WTC11 (cell line): ENCODE data around the gene CHRNA1. TPM values are rescaled to one million over a fixed set of nuclear protein-coding genes. Genes with fewer than 3 reads are reported as not detected.

ENCODE experiments used
- ATAC-seq: fragments of 200-7000 bp; cut with Tn5 transposase; 2 replicates; pipeline ENCODE4 v1.10.0; 2021; ENCODE audit warnings: mild to moderate bottlenecking, moderate library complexity
- CTCF ChIA-PET: fragments of 300-600 bp; sonication (Branson Sonifier 250); formaldehyde crosslinking; loops from one replicate; lab custom pipeline; 2021; ENCODE audit warnings: antibody characterized with exemption; lab: Charles Lee
- POLR2A ChIA-PET: fragments of 350-600 bp; sonication (Branson Sonifier 250); formaldehyde crosslinking; loops from one replicate; lab custom pipeline; 2021; ENCODE audit warnings: antibody characterized with exemption; lab: Charles Lee
- DNase-seq: peaks from one replicate; pipeline ENCODE4 v3.0.0; 2021; ENCODE audit warnings: low spot score
- H3K27ac Mint-ChIP-seq: 2 replicates; pipeline ENCODE4 v1.8.0; 2021; ENCODE audit warnings: mixed read lengths
- H3K27me3 Mint-ChIP-seq: 2 replicates; pipeline ENCODE4 v1.8.0; 2021; ENCODE audit warnings: low read depth, mild to moderate bottlenecking, moderate library complexity, mixed read lengths
- H3K36me3 Mint-ChIP-seq: 2 replicates; pipeline ENCODE4 v1.8.0; 2021; ENCODE audit warnings: mixed read lengths
- H3K4me1 Mint-ChIP-seq: 2 replicates; pipeline ENCODE4 v1.8.0; 2022; ENCODE audit warnings: mixed read lengths
- H3K4me3 Mint-ChIP-seq: 2 replicates; pipeline ENCODE4 v1.8.0; 2021; ENCODE audit warnings: mild to moderate bottlenecking, moderate library complexity, mixed read lengths
- H3K9me3 Mint-ChIP-seq: 2 replicates; pipeline ENCODE4 v1.8.0; 2021; ENCODE audit warnings: mixed read lengths
- CBFB ChIP-seq: sonication (generic); formaldehyde crosslinking; IDR thresholded peaks from 2 replicates; pipeline ENCODE4 v1.8.1; 2022; ENCODE audit warnings: mild to moderate bottlenecking, low read depth, missing genetic modification reagents
- ESRRA ChIP-seq: sonication (generic); formaldehyde crosslinking; IDR thresholded peaks from 2 replicates; pipeline ENCODE4 v1.8.1; 2022; ENCODE audit warnings: mild to moderate bottlenecking, missing genetic modification reagents, borderline replicate concordance
- ETV6 ChIP-seq: sonication (generic); formaldehyde crosslinking; IDR thresholded peaks from 2 replicates; pipeline ENCODE4 v1.8.1; 2022; ENCODE audit warnings: mild to moderate bottlenecking, missing genetic modification reagents
- FOXK1 ChIP-seq: sonication (generic); formaldehyde crosslinking; IDR thresholded peaks from 2 replicates; pipeline ENCODE4 v1.8.0; 2022; ENCODE audit warnings: mild to moderate bottlenecking, moderate library complexity, missing genetic modification reagents
- GRHL2 ChIP-seq: fragments of 250-450 bp; sonication (Bioruptor Pico); IDR thresholded peaks from 2 replicates; pipeline ENCODE4 v1.8.0; 2022; ENCODE audit warnings: mild to moderate bottlenecking, moderate library complexity; ENCODE audit not compliant: insufficient replicate concordance, severe bottlenecking
- JAZF1 ChIP-seq: fragments of 250-450 bp; sonication (Bioruptor Pico); IDR thresholded peaks from 2 replicates; pipeline ENCODE4 v1.9.0; 2021; ENCODE audit warnings: moderate library complexity, mild to moderate bottlenecking, inconsistent platforms
- RELA ChIP-seq: sonication (generic); formaldehyde crosslinking; IDR thresholded peaks from 2 replicates; pipeline ENCODE4 v1.8.1; 2022; ENCODE audit warnings: missing genetic modification reagents, mild to moderate bottlenecking, borderline replicate concordance
- ZNF219 ChIP-seq: sonication (generic); formaldehyde crosslinking; IDR thresholded peaks from 2 replicates; pipeline ENCODE4 v1.8.0; 2023; ENCODE audit warnings: missing genetic modification reagents, mild to moderate bottlenecking, borderline replicate concordance
- total RNA-seq: library from RNA; stranded (reverse); gene quantifications from 3 replicates; pipeline ENCODE4 v1.2.3, GENCODE V29; 2021
- TF ChIP-seq, protein P1 (sequence below): fragments of 200-600 bp; IDR thresholded peaks from 2 replicates; pipeline ENCODE4 v1.8.0; 2022; ENCODE audit warnings: antibody characterized with exemption
- TF ChIP-seq, protein P2 (sequence below): sonication (generic); formaldehyde crosslinking; IDR thresholded peaks from 2 replicates; pipeline ENCODE4 v1.8.1; 2022; ENCODE audit warnings: low read depth, mild to moderate bottlenecking, moderate library complexity, missing genetic modification reagents, borderline replicate concordance
- TF ChIP-seq, protein P3 (sequence below): fragments of 250-450 bp; sonication (Bioruptor Pico); conservative IDR thresholded peaks from 2 replicates; pipeline ENCODE4 v1.9.0; 2021; ENCODE audit warnings: mild to moderate bottlenecking
- TF ChIP-seq, protein P4 (sequence below): fragments of 250-450 bp; sonication (Bioruptor Pico); IDR thresholded peaks from 2 replicates; pipeline ENCODE4 v1.9.0; 2021; ENCODE audit warnings: moderate library complexity, mild to moderate bottlenecking, inconsistent platforms, borderline replicate concordance
- TF ChIP-seq, protein P5 (sequence below): sonication (generic); formaldehyde crosslinking; conservative IDR thresholded peaks from 2 replicates; pipeline ENCODE4 v1.8.1; 2023; ENCODE audit warnings: mild to moderate bottlenecking, low read depth, missing genetic modification reagents, moderate library complexity
- TF ChIP-seq, protein P6 (sequence below): sonication (generic); formaldehyde crosslinking; IDR thresholded peaks from 2 replicates; pipeline ENCODE4 v1.8.0; 2022; ENCODE audit warnings: mild to moderate bottlenecking, missing genetic modification reagents

The CHRNA1 gene
- total RNA-seq, 1 experiment from 2014 or later, result not detected

DNA sequence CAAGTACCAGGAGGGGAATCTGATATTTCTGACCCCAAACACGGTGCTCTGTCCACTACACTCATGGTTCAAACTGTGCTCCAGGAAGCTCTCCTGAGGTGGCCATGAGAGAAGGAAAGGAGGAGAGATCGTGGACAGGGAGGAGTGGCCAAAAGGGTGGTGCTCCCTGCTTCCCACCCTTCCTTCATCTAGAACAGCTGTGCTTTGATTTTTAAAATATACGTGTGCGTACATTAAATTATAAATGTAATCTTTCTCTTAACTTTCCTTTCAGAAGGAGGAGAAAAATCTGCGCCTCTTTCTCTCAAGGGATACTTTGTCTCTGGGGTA is 8.2 kb upstream of the CHRNA1 start:
- Mint-ChIP-seq H3K9me3 (no peaks in the 10 kb centered on the region; the same call in 1 of the 2 replicates), H3K4me1 (peaks cover 76% of the 10 kb centered on the region), H3K4me3 (peak overlapping the region; percentile 16; the same call in 1 of the 2 replicates), H3K27ac (peak overlapping the region; percentile 97), H3K27me3 (no peaks in the 10 kb centered on the region), H3K36me3 (no peaks in the 10 kb centered on the region)
- CTCF ChIA-PET, result interaction anchor here (0.6 to 3.1 kb wide), 30 partner anchors 12 to 556 kb away, joined by 3 to 68 read pairs (median 4); partner anchors contain the start of gene CHN1
- POLR2A ChIA-PET, result interaction anchor here (1.3 kb wide), 1 partner anchor 23 kb away, joined by 4 read pairs; no protein-coding TSS in a partner anchor
- DNase-seq (no peak), ATAC-seq (no peak)
- TF ChIP-seq, protein P1, sequence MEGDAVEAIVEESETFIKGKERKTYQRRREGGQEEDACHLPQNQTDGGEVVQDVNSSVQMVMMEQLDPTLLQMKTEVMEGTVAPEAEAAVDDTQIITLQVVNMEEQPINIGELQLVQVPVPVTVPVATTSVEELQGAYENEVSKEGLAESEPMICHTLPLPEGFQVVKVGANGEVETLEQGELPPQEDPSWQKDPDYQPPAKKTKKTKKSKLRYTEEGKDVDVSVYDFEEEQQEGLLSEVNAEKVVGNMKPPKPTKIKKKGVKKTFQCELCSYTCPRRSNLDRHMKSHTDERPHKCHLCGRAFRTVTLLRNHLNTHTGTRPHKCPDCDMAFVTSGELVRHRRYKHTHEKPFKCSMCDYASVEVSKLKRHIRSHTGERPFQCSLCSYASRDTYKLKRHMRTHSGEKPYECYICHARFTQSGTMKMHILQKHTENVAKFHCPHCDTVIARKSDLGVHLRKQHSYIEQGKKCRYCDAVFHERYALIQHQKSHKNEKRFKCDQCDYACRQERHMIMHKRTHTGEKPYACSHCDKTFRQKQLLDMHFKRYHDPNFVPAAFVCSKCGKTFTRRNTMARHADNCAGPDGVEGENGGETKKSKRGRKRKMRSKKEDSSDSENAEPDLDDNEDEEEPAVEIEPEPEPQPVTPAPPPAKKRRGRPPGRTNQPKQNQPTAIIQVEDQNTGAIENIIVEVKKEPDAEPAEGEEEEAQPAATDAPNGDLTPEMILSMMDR, result no peak
- TF ChIP-seq RELA (CRISPR knock-in tag), result no peak
- TF ChIP-seq, protein P2, sequence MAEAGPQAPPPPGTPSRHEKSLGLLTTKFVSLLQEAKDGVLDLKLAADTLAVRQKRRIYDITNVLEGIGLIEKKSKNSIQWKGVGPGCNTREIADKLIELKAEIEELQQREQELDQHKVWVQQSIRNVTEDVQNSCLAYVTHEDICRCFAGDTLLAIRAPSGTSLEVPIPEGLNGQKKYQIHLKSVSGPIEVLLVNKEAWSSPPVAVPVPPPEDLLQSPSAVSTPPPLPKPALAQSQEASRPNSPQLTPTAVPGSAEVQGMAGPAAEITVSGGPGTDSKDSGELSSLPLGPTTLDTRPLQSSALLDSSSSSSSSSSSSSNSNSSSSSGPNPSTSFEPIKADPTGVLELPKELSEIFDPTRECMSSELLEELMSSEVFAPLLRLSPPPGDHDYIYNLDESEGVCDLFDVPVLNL (CRISPR knock-in tag), result no peak
- TF ChIP-seq, protein P3, sequence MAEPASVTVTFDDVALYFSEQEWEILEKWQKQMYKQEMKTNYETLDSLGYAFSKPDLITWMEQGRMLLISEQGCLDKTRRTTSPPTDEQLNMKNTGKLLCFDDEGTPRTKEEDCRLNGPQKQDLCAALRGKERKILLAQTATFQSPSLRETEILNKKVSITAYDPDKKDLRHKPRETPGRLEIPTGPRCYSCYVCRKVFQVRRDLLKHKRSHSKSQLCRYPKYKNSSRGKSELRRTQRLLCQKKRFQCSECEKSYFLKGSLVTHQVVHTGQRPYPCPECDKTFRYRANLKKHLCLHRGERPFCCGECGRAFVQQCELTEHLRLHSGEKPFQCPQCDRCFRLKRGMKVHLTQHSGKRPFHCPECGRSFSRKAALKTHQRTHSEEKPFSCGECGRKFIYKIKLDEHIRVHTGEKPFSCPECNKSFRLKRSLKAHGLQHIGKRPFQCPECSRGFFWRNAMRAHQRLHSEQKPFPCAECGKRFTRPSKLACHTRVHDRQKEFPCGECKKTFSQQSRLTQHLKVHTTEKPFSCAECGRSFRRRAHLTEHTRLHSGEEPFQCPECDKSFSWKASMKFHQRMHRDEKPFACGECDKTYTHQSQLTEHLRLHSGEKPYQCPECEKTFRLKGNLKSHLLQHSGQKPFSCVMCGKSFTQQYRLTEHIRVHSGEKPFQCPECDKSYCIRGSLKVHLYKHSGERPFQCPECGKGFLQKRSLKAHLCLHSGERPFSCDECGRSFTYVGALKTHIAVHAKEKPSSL (CRISPR knock-in tag), result no peak
- no peak for TF ChIP-seq JAZF1 (CRISPR knock-in tag)
- TF ChIP-seq, protein P4, sequence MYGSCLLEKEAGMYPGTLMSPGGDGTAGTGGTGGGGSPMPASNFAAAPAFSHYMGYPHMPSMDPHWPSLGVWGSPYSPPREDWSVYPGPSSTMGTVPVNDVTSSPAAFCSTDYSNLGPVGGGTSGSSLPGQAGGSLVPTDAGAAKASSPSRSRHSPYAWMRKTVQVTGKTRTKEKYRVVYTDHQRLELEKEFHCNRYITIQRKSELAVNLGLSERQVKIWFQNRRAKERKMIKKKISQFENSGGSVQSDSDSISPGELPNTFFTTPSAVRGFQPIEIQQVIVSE (CRISPR knock-in tag), result no peak
- no peak for TF ChIP-seq ESRRA (CRISPR knock-in tag)
- TF ChIP-seq ETV6, result no peak
- TF ChIP-seq, protein P5, sequence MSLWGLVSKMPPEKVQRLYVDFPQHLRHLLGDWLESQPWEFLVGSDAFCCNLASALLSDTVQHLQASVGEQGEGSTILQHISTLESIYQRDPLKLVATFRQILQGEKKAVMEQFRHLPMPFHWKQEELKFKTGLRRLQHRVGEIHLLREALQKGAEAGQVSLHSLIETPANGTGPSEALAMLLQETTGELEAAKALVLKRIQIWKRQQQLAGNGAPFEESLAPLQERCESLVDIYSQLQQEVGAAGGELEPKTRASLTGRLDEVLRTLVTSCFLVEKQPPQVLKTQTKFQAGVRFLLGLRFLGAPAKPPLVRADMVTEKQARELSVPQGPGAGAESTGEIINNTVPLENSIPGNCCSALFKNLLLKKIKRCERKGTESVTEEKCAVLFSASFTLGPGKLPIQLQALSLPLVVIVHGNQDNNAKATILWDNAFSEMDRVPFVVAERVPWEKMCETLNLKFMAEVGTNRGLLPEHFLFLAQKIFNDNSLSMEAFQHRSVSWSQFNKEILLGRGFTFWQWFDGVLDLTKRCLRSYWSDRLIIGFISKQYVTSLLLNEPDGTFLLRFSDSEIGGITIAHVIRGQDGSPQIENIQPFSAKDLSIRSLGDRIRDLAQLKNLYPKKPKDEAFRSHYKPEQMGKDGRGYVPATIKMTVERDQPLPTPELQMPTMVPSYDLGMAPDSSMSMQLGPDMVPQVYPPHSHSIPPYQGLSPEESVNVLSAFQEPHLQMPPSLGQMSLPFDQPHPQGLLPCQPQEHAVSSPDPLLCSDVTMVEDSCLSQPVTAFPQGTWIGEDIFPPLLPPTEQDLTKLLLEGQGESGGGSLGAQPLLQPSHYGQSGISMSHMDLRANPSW, result no peak
- TF ChIP-seq CBFB, result no peak
- no peak for TF ChIP-seq GRHL2 (CRISPR knock-in tag)
- TF ChIP-seq FOXK1 (CRISPR knock-in tag), result no peak
- TF ChIP-seq, protein P6, sequence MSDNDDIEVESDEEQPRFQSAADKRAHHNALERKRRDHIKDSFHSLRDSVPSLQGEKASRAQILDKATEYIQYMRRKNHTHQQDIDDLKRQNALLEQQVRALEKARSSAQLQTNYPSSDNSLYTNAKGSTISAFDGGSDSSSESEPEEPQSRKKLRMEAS (CRISPR knock-in tag), result no peak
- TF ChIP-seq ZNF219 (CRISPR knock-in tag), result no peak
